HS-27A (cell line): ENCODE measurements around the gene FIGLA.

Experiments
- DNase-seq: peaks from one replicate; pipeline ENCODE4 v3.0.0-alpha.2; 2012; ENCODE audit warnings: low read depth, missing footprints

The FIGLA gene

GRCh38 chr2:70790136-70790828 is at the start of gene FIGLA:
FIGLA (minus strand) TSS chr2:70790643; CDS start chr2:70790638, 5 bp downstream.
- DNase-seq = no peak

GRCh38 chr2:70837980-70838925 is 47.8 kb upstream of the FIGLA start:
- DNase-seq = no peak

GRCh38 chr2:70835643-70836042 is 45.2 kb upstream of the FIGLA start, which contains the start of gene CD207:
CD207 (minus strand) TSS chr2:70835816; CDS start chr2:70835776, 40 bp downstream.
- DNase-seq = no peak

GRCh38 chr2:70834881-70835280 is 44.4 kb upstream of the FIGLA start:
- no peak for DNase-seq

GRCh38 chr2:70834106-70834505 is 43.7 kb upstream of the FIGLA start:
- DNase-seq = no peak

GRCh38 chr2:70833246-70833645 is 42.8 kb upstream of the FIGLA start:
- DNase-seq = no peak

- no peak for DNase-seq
Observed at GRCh38 chr2:70832386-70832785, 41.9 kb upstream of the FIGLA start.

- no peak for DNase-seq
Observed at GRCh38 chr2:70831861-70832260, 41.4 kb upstream of the FIGLA start.

- DNase-seq = no peak
Observed at GRCh38 chr2:70830366-70830765, 39.9 kb upstream of the FIGLA start.

- DNase-seq = no peak
Observed at GRCh38 chr2:70829916-70830315, 39.5 kb upstream of the FIGLA start.

GRCh38 chr2:70828914-70829824 is 38.7 kb upstream of the FIGLA start:
- no peak for DNase-seq

GRCh38 chr2:70828115-70828514 is 37.7 kb upstream of the FIGLA start:
- no peak for DNase-seq

GRCh38 chr2:70827388-70827787 is 36.9 kb upstream of the FIGLA start:
- no peak for DNase-seq

- DNase-seq = no peak
Observed at GRCh38 chr2:70826696-70827350, 36.4 kb upstream of the FIGLA start.

GRCh38 chr2:70823249-70823648 is 32.8 kb upstream of the FIGLA start:
- no peak for DNase-seq

- DNase-seq = no peak
Observed at GRCh38 chr2:70822843-70823242, 32.4 kb upstream of the FIGLA start.

GRCh38 chr2:70820499-70820898 is 30.1 kb upstream of the FIGLA start, which contains the start of gene CLEC4F:
CLEC4F (minus strand) TSS chr2:70820599; CDS start chr2:70820523, 76 bp downstream.
- DNase-seq = no peak

GRCh38 chr2:70817284-70817954 is 27.0 kb upstream of the FIGLA start:
- no peak for DNase-seq

- no peak for DNase-seq
Observed at GRCh38 chr2:70816726-70817125, 26.3 kb upstream of the FIGLA start.
